HG03025 (cell line): ENCODE measurements around the gene METTL23.
A peak's percentile ranks its signal among the peaks of the same experiment; 100 is the strongest.
"Not testable (repeated sequence)": the region's sequence is repeated elsewhere in the genome, so short reads cannot be mapped to it uniquely, and the experiment has no call there.

ENCODE experiments used
- ATAC-seq: cut with Tn5 transposase; IDR thresholded peaks from one replicate; pipeline ENCODE4 v1.9.1; 2021; ENCODE audit warnings: mild to moderate bottlenecking, moderate library complexity; ENCODE audit not compliant: unreplicated experiment, low FRiP score

Gene METTL23

GRCh38 chr17:76732734-76733617, 6.3 kb downstream of the METTL23 start:
- ATAC-seq, result no peak

DNA sequence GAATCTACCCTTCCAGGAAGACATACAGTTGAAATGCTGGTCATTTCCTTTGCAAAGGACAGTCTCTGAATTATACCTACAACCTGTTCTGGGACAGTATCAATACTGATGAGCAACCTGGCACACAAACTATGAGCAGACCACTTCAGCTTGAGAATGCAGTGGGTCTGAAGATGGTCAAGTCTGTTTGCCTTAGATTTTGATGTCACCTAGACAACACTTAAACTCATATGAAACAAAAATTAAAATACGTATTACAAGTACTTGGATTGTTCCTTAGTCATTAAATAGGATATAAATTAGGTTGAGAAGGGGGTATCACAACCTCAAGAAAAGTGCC, 6.9 kb downstream of the METTL23 start:
- ATAC-seq, result no peak

DNA sequence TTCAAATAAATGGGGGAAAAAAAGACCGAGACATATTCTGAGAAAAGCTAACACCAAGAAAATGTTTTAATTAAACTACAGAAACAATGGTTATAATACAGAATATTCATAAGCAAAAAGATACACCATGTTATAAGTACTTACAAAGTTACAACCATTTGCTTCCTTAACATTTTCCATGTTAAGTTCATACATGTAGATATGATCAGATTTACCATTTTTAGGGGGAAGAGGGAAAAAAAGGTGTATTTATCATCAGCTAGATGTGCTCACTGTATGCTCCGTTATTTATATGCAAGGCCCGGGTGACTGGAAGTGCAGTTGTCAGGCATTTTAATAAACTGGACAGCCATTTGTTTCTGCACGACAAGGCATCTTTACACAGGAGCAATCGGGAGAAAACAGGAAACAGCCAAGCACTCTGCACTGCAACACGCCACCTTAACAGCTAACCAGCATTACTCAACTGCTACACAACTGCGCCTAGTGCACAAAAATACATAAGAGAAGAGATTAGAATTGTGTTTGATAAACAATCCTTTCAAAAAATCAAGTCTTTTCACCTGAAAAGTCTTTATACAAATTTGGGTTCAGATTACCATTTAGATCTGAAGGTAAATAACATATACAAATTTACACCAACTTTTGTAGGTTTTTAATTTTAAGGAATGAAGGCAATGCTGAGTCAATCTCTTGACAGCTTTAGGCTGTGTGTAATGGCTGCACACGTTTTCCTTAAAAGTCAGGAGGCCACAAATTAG, 7.6 kb downstream of the METTL23 start:
- ATAC-seq, result no peak

GRCh38 chr17:76735006-76735405, 8.4 kb downstream of the METTL23 start:
- no peak for ATAC-seq

DNA sequence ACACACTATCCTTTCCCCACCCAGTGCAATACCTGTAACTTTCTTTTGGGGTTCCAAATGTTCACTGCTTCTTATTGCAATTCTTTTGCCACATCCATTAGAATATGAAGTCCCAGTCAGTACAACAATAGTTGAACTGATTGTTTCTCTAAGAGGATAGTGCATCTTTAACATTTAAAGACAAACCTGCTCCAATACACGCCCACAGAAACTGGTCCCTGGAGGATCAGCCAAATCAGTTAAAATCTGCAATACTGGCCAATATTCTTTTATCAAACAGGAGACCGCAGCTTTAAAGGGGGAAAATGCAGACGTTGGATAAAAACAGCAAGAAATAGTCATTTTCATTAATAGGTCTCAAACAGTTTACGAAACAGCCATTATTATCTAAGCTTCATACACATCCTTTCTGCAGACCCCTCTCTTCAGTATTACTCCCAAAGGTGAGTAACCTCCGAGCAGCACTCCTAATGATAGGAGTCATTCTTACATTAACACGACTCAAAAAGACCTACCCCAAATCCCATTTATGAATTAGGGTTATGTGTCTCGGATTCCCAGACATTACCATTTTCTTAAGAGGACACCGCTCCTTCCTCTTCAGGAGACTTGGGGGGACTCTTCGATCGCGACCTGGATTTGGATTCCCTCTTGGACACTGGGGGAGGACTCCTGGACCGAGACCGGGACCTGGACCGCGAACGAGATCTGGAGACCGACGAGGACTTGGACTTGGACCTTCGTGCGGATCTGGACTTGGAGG, 9.1 kb downstream of the METTL23 start:
- no peak for ATAC-seq

- peak; percentile 16 for ATAC-seq
Observed at GRCh38 chr17:76736349-76737081, 9.9 kb downstream of the METTL23 start.

- peak; percentile 72 for ATAC-seq
Observed at GRCh38 chr17:76737082-76737675, 10.5 kb downstream of the METTL23 start, which contains the start of gene SRSF2. Gene SRSF2 (minus strand): TSS chr17:76737331. CDS start chr17:76737160, 171 bp downstream.

DNA sequence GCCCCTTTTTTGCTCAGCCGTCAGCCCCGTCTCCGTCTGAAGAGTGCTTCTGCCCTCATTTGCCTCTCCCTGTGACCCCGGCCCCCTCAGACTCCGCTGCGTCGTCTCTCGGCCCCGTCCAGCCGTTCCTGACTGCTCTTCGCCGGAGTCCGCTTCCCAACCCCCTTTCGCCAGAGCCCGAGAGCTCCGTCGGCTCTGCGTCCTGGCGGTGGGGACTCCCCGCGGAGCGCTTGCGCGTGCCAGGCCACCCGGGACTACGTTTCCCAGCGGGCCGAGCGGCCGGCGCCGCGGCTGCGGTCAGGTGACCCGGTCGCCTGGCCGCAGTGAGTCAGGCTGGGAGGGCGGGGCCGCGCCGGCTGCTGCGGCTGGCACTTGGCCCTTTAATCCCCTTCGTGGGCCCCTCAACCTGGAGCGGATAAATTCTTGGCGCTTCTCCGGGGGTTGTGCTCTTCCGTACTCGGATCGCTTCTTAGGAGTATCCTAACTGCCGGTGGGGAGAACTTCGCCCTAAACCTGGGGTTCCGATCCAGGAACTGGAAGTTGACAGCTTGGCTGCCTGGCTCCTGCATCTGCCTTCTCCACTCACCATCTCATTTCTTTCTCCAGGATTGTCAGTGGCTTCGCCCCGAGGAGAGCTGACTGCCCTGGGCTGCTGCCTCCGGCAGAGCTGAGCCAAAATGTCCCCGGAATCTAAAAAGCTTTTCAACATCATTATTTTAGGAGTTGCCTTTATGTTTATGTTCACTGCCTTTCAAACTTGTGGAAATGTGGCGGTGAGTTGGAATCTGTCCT, 11.2 kb downstream of the METTL23 start, which contains the start of gene MFSD11:
Gene MFSD11 (plus strand): TSS at position 444 of the 792 bp plus-strand sequence. CDS start 234 bp downstream, at position 678.
- peak; percentile 58 for ATAC-seq

DNA sequence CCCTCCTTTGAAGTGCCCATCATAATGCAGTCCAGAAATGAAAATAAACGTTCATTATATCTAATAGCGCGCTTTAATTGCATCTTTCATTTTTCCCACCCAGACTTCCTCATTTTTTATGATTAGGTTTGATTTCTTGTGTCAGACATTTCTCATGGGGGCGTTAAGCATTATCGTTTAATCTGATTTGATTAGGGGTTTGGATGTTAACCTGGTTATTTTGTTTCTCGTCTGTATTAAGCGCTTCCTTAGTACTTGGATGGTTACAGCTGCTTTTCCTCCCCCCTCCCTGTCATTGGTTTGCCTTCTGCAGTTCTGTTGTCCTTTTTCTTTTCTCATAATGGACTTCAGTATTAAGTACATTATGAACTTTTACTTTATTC, 11.8 kb downstream of the METTL23 start:
- no peak for ATAC-seq

DNA sequence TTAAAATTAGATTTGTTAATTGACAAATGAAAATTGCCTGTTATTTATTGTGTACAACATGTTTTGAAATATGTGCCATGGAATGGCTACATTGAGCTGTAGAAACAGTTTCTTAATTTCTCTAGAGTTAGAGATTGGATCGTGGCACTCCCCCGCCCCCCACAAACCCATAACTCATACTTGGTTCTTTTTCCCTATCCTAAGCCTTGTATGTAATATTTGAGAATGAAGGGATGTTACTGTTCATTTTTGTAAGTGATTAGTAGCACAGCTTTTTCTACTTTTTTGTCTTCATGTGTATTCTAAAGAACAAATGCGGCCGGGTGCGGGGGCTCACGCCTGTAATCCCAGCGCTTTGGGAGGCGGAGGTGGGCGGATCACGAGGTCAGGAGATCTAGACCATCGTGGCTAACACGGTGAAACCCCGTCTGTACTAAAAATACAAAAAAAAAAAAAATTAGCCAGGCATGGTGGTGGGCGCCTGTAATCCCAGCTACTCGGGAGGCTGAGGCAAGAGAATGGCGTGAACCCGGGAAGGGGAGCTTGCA, 13.0 kb downstream of the METTL23 start:
- ATAC-seq, result not testable (repeated sequence)

GRCh38 chr17:76740329-76741118, 13.9 kb downstream of the METTL23 start:
- ATAC-seq, result no peak

- no peak for ATAC-seq
Observed at GRCh38 chr17:76742958-76743357, 16.3 kb downstream of the METTL23 start.

DNA sequence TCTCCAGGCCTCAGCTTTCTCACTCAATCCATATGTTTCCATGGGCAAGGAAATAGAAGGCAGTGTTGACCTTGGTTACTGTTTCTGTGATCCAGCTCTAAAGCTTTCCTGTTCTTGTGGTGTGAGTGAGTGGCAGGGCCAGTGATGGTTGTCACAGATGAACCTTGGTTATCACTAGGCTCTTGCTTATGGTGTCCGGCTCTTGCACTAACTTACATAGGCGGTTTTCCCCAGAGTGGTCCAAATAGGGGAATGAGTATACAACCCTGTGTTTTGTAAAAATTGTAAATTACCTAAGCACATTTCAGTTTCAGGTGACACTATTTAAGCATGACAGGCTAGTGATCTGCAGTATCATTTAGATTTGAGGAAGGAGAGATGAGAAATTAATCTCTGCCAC, 18.1 kb downstream of the METTL23 start:
- ATAC-seq, result no peak

- not testable (repeated sequence) for ATAC-seq
Observed at GRCh38 chr17:76745785-76746184, 19.1 kb downstream of the METTL23 start.

DNA sequence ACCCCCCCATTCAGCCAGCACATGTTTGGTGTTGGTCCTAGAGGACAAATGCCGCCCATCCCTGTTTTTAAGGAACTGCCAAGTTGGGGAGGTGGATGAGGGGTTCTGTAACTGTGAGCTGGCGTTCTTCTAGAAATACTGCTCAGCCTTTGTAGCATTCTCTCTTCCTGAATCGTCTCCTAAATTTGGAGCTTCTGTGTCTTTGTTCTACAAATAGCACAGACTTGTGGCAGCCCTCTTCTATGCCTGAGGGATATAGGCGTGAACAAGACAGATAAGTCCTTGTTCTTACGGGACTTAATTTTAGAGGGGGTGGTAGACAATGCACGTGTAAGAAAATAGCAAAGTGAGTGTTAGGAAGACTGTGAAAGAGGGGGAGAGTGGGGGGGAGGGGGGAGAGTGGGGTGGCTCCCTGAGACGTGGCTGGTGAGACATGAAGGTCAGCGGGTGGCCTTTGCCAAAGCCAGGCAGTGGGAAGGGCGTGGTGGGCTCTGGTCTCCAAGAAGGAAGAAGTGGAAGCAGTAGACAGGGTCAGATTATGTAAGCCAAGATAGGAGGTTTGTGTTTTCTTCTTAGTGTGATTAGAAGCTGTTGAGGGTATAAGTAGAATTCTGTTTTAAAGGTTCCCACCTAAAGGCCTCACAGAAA, 21.2 kb downstream of the METTL23 start:
- no peak for ATAC-seq

- no peak for ATAC-seq
Observed at GRCh38 chr17:76748657-76749056, 22.0 kb downstream of the METTL23 start.

GRCh38 chr17:76751416-76751993, 24.9 kb downstream of the METTL23 start:
- ATAC-seq, result no peak
